ENCODE data around the gene COX5A. TPM values are rescaled to one million over a fixed set of nuclear protein-coding genes. Genes with fewer than 3 reads are reported as not detected.

COX5A gene
- total RNA-seq: 100 to 1,000 TPM; 220 to 222 TPM

GRCh38 chr15:74937590-74938371 is at the start of gene COX5A:
COX5A (minus strand) TSS chr15:74938073; CDS start chr15:74938014, 59 bp downstream.
- Mint-ChIP-seq H3K27me3 (no peaks in the 10 kb centered on the region), H3K4me1 (peaks cover 21% of the 10 kb centered on the region), H3K4me3 (peak within 1 kb of the TSS; percentile 97), H3K9me3 (no peaks in the 10 kb centered on the region), H3K36me3 (peaks cover 9% of the 10 kb centered on the region), H3K27ac (peak within 1 kb of the TSS; percentile 91)
- peak; percentile 95 for ATAC-seq (ENCODE audit: low read depth)
- DNase-seq: peak; percentile 95
- POLR2A ChIA-PET: interaction anchor here (0.6 to 2.2 kb wide), 14 partner anchors 30 to 322 kb away, joined by 3 to 12 read pairs (median 5); partner anchors contain the start of genes C15orf39, CLK3, FAM219B and PPCDC

- Mint-ChIP-seq H3K4me3 (peak overlapping the region; percentile 6), H3K4me1 (peaks cover 6% of the 10 kb centered on the region), H3K27me3 (peaks cover 8% of the 10 kb centered on the region), H3K9me3 (no peaks in the 10 kb centered on the region), H3K36me3 (no peaks in the 10 kb centered on the region), H3K27ac (no peak overlapping the region)
- ATAC-seq (ENCODE audit: low read depth) (peak; percentile 56), DNase-seq (no peak)
- POLR2A ChIA-PET: no interaction called here
Measured at GRCh38 chr15:74983725-74984231, 45.9 kb upstream of the COX5A start.

GRCh38 chr15:74982183-74982582 is 44.3 kb upstream of the COX5A start:
- ATAC-seq (ENCODE audit: low read depth): no peak
- peaks cover 9% of the 10 kb centered on the region for H3K4me1 Mint-ChIP-seq
- H3K27ac Mint-ChIP-seq: no peak overlapping the region
- no peak overlapping the region for H3K4me3 Mint-ChIP-seq
- no peaks in the 10 kb centered on the region for H3K9me3 Mint-ChIP-seq
- DNase-seq: no peak
- H3K27me3 Mint-ChIP-seq: peaks cover 9% of the 10 kb centered on the region
- POLR2A ChIA-PET: no interaction called here
- no peaks in the 10 kb centered on the region for H3K36me3 Mint-ChIP-seq

GRCh38 chr15:74978503-74978902 is 40.6 kb upstream of the COX5A start:
- no peak for DNase-seq
- Mint-ChIP-seq H3K27ac (no peak overlapping the region), H3K4me1 (peaks cover 3% of the 10 kb centered on the region), H3K9me3 (no peaks in the 10 kb centered on the region), H3K4me3 (no peak overlapping the region), H3K36me3 (no peaks in the 10 kb centered on the region), H3K27me3 (peaks cover 12% of the 10 kb centered on the region)
- POLR2A ChIA-PET: interaction anchor here (0.6 kb wide), 1 partner anchor 47 kb away, joined by 3 read pairs; no protein-coding TSS in a partner anchor
- peak; percentile 77 for ATAC-seq (ENCODE audit: low read depth)

- no peaks in the 10 kb centered on the region for H3K36me3 Mint-ChIP-seq
- no peak overlapping the region for H3K27ac Mint-ChIP-seq
- no peak overlapping the region for H3K4me3 Mint-ChIP-seq
- POLR2A ChIA-PET: no interaction called here
- peaks cover 3% of the 10 kb centered on the region for H3K4me1 Mint-ChIP-seq
- DNase-seq: no peak
- H3K9me3 Mint-ChIP-seq: no peaks in the 10 kb centered on the region
- H3K27me3 Mint-ChIP-seq: peaks cover 13% of the 10 kb centered on the region
- ATAC-seq (ENCODE audit: low read depth): no peak
Measured at GRCh38 chr15:74978077-74978476, 40.2 kb upstream of the COX5A start.

GRCh38 chr15:74977599-74977998 is 39.7 kb upstream of the COX5A start:
- DNase-seq: no peak
- POLR2A ChIA-PET: no interaction called here
- Mint-ChIP-seq H3K4me1 (peaks cover 3% of the 10 kb centered on the region), H3K27ac (no peak overlapping the region), H3K27me3 (peaks cover 15% of the 10 kb centered on the region), H3K9me3 (no peaks in the 10 kb centered on the region), H3K36me3 (no peaks in the 10 kb centered on the region), H3K4me3 (no peak overlapping the region)
- ATAC-seq (ENCODE audit: low read depth): no peak

- DNase-seq: no peak
- Mint-ChIP-seq H3K36me3 (no peaks in the 10 kb centered on the region), H3K4me1 (peaks cover 3% of the 10 kb centered on the region), H3K27ac (no peak overlapping the region), H3K27me3 (peaks cover 15% of the 10 kb centered on the region), H3K9me3 (no peaks in the 10 kb centered on the region), H3K4me3 (no peak overlapping the region)
- POLR2A ChIA-PET: no interaction called here
- no peak for ATAC-seq (ENCODE audit: low read depth)
Measured at GRCh38 chr15:74976159-74976558, 38.3 kb upstream of the COX5A start.

GRCh38 chr15:74967670-74968069 is 29.8 kb upstream of the COX5A start:
- DNase-seq: no peak
- Mint-ChIP-seq H3K27me3 (peaks cover 8% of the 10 kb centered on the region), H3K36me3 (no peaks in the 10 kb centered on the region), H3K4me1 (no peaks in the 10 kb centered on the region), H3K4me3 (no peak overlapping the region), H3K27ac (no peak overlapping the region), H3K9me3 (no peaks in the 10 kb centered on the region)
- no peak for ATAC-seq (ENCODE audit: low read depth)
- POLR2A ChIA-PET: interaction anchor here (0.6 kb wide), 1 partner anchor 138 kb away, joined by 3 read pairs; no protein-coding TSS in a partner anchor

GRCh38 chr15:74964794-74965193 is 26.9 kb upstream of the COX5A start:
- H3K4me3 Mint-ChIP-seq: no peak overlapping the region
- H3K4me1 Mint-ChIP-seq: peaks cover 6% of the 10 kb centered on the region
- POLR2A ChIA-PET: no interaction called here
- no peaks in the 10 kb centered on the region for H3K9me3 Mint-ChIP-seq
- DNase-seq (no peak), ATAC-seq (ENCODE audit: low read depth) (no peak)
- H3K27ac Mint-ChIP-seq: no peak overlapping the region
- H3K36me3 Mint-ChIP-seq: no peaks in the 10 kb centered on the region
- peaks cover 27% of the 10 kb centered on the region for H3K27me3 Mint-ChIP-seq

GRCh38 chr15:74963213-74963612 is 25.3 kb upstream of the COX5A start:
- POLR2A ChIA-PET: interaction anchor here (1.1 kb wide), 1 partner anchor 33 kb away, joined by 3 read pairs; no protein-coding TSS in a partner anchor
- H3K36me3 Mint-ChIP-seq: no peaks in the 10 kb centered on the region

GRCh38 chr15:74962671-74963070 is 24.8 kb upstream of the COX5A start:
- DNase-seq (no peak), ATAC-seq (ENCODE audit: low read depth) (no peak)
- Mint-ChIP-seq H3K27me3 (peaks cover 48% of the 10 kb centered on the region), H3K27ac (no peak overlapping the region), H3K9me3 (no peaks in the 10 kb centered on the region), H3K4me1 (peaks cover 18% of the 10 kb centered on the region), H3K36me3 (no peaks in the 10 kb centered on the region), H3K4me3 (no peak overlapping the region)
- POLR2A ChIA-PET: no interaction called here

More at GRCh38 chr15:74963213-74963612, 25.3 kb upstream of the COX5A start:
- no peak overlapping the region for H3K4me3 Mint-ChIP-seq
- H3K4me1 Mint-ChIP-seq: peaks cover 15% of the 10 kb centered on the region
- ATAC-seq (ENCODE audit: low read depth) (no peak), DNase-seq (no peak)
- no peak overlapping the region for H3K27ac Mint-ChIP-seq
- peaks cover 43% of the 10 kb centered on the region for H3K27me3 Mint-ChIP-seq
- no peaks in the 10 kb centered on the region for H3K9me3 Mint-ChIP-seq

- H3K27ac Mint-ChIP-seq: no peak overlapping the region
- DNase-seq (no peak), ATAC-seq (ENCODE audit: low read depth) (no peak)
- peaks cover 52% of the 10 kb centered on the region for H3K27me3 Mint-ChIP-seq
- H3K9me3 Mint-ChIP-seq: no peaks in the 10 kb centered on the region
- POLR2A ChIA-PET: no interaction called here
- no peaks in the 10 kb centered on the region for H3K36me3 Mint-ChIP-seq
- no peak overlapping the region for H3K4me3 Mint-ChIP-seq
- peaks cover 21% of the 10 kb centered on the region for H3K4me1 Mint-ChIP-seq
Measured at GRCh38 chr15:74962219-74962618, 24.3 kb upstream of the COX5A start.

- ATAC-seq (ENCODE audit: low read depth) (no peak), DNase-seq (no peak)
- peaks cover 23% of the 10 kb centered on the region for H3K4me1 Mint-ChIP-seq
- H3K4me3 Mint-ChIP-seq: no peak overlapping the region
- H3K27ac Mint-ChIP-seq: no peak overlapping the region
- peaks cover 52% of the 10 kb centered on the region for H3K27me3 Mint-ChIP-seq
- POLR2A ChIA-PET: no interaction called here
- no peaks in the 10 kb centered on the region for H3K9me3 Mint-ChIP-seq
- no peaks in the 10 kb centered on the region for H3K36me3 Mint-ChIP-seq
Measured at GRCh38 chr15:74961616-74962015, 23.7 kb upstream of the COX5A start.

GRCh38 chr15:74960995-74961588 is 23.2 kb upstream of the COX5A start:
- POLR2A ChIA-PET: no interaction called here
- peaks cover 23% of the 10 kb centered on the region for H3K4me1 Mint-ChIP-seq
- no peak for ATAC-seq (ENCODE audit: low read depth)

More at GRCh38 chr15:74960995-74961588, 23.2 kb upstream of the COX5A start:
- Mint-ChIP-seq H3K36me3 (no peaks in the 10 kb centered on the region), H3K4me3 (no peak overlapping the region), H3K27me3 (peaks cover 50% of the 10 kb centered on the region), H3K9me3 (no peaks in the 10 kb centered on the region), H3K27ac (no peak overlapping the region)
- DNase-seq: no peak

Data from activated naive CD8-positive, alpha-beta T cell treated with anti-CD3 and anti-CD28 coated beads, Interleukin-2, amount 10 ng/mL, durations not matched to agents 7 days and 5 days (primary cell).